GM23248 (cell line): ENCODE data around the gene GLT6D1. TPM values are rescaled to one million over a fixed set of nuclear protein-coding genes. Genes with fewer than 3 reads are reported as not detected.

Source experiments
- DNase-seq: peaks from one replicate; pipeline ENCODE4 v3.0.0-alpha.2; 2015
- H2AFZ ChIP-seq: fragments of 200-600 bp; sonication (generic); 2 replicates; pipeline ENCODE4 v1.6.1; 2016; ENCODE audit warnings: antibody characterized with exemption
- H3F3A ChIP-seq: fragments of 200-600 bp; sonication (generic); 2 replicates; pipeline ENCODE4 v1.6.1; 2016; ENCODE audit warnings: mild to moderate bottlenecking, antibody characterized with exemption, mixed run types; ENCODE audit not compliant: insufficient read depth
- H3K27ac ChIP-seq: fragments of 200-600 bp; sonication (generic); 2 replicates; pipeline ENCODE4 v1.5.1; 2016; ENCODE audit warnings: mild to moderate bottlenecking
- H3K27me3 ChIP-seq: fragments of 200-600 bp; sonication (generic); replicated peaks from 2 replicates; pipeline ENCODE4 v1.6.1; 2016; ENCODE audit warnings: mild to moderate bottlenecking; ENCODE audit not compliant: insufficient read depth
- H3K36me3 ChIP-seq: fragments of 200-600 bp; sonication (generic); 2 replicates; pipeline ENCODE4 v1.6.1; 2016; ENCODE audit warnings: low read depth, mild to moderate bottlenecking
- H3K4me1 ChIP-seq: fragments of 200-600 bp; sonication (generic); 2 replicates; pipeline ENCODE4 v1.6.1; 2016; ENCODE audit warnings: mild to moderate bottlenecking; ENCODE audit not compliant: insufficient read depth
- H3K4me2 ChIP-seq: fragments of 200-600 bp; sonication (generic); one replicate; pipeline ENCODE4 v1.6.1; 2016; ENCODE audit warnings: mild to moderate bottlenecking; ENCODE audit not compliant: unreplicated experiment
- H3K4me3 ChIP-seq: fragments of 200-600 bp; sonication (generic); 2 replicates; pipeline ENCODE4 v1.5.1; 2016; ENCODE audit warnings: mild to moderate bottlenecking
- H3K79me2 ChIP-seq: fragments of 200-600 bp; sonication (generic); 2 replicates; pipeline ENCODE4 v1.6.1; 2016; ENCODE audit warnings: mild to moderate bottlenecking; ENCODE audit not compliant: insufficient read depth
- H3K9ac ChIP-seq: fragments of 200-600 bp; sonication (generic); 2 replicates; pipeline ENCODE4 v1.6.1; 2016; ENCODE audit warnings: mild to moderate bottlenecking
- H3K9me2 ChIP-seq: fragments of 200-600 bp; sonication (generic); 2 replicates; pipeline ENCODE4 v1.6.1; 2016; ENCODE audit warnings: mixed run types, mild to moderate bottlenecking, moderate library complexity; ENCODE audit not compliant: insufficient read depth
- H3K9me3 ChIP-seq: fragments of 200-600 bp; sonication (generic); one replicate; pipeline ENCODE4 v1.6.1; 2017; ENCODE audit warnings: low read depth
- H4K20me1 ChIP-seq: fragments of 200-600 bp; sonication (generic); 2 replicates; pipeline ENCODE4 v1.6.0; 2016; ENCODE audit not compliant: insufficient read depth
- EZH2 ChIP-seq: fragments of 200-600 bp; sonication (generic); IDR thresholded peaks from 2 replicates; pipeline ENCODE4 v1.6.1; 2018; ENCODE audit warnings: antibody characterized with exemption, mild to moderate bottlenecking; ENCODE audit not compliant: insufficient read depth, poor library complexity, severe bottlenecking
- EZH2phosphoT487 ChIP-seq: fragments of 200-600 bp; sonication (generic); IDR thresholded peaks from 2 replicates; pipeline ENCODE4 v1.6.1; 2018; ENCODE audit warnings: antibody characterized with exemption, moderate library complexity, mild to moderate bottlenecking, low read depth; ENCODE audit not compliant: insufficient read depth
- WGBS, 2 experiments: methylation state at CpG; one replicate each; pipeline ENCODE4 v1.1.6; 2015 to 2017; ENCODE audit warnings: low lambda C conversion rate in 2 of 2, low coverage in 1 of 2; ENCODE audit errors: missing lambda C conversion rate in 2 of 2; 5-methylcytosine and 5-hydroxymethylcytosine counted together
- in situ Hi-C: fragments of 300-500 bp; cut with MboI; formaldehyde crosslinking; loops from 2 replicates; pipeline ENCODE4 v1.15.0; 2020
- polyA plus RNA-seq: library from polyadenylated mRNA; unstranded; fragments of >200 nt; fragmentation: Nextera tagmentation; extraction: Ambion mirVana; gene quantifications from 2 replicates; pipeline ENCODE4 v1.2.1, GENCODE V29; 2016
- total RNA-seq: library from RNA; depleted of rRNA; stranded (reverse); fragments of >200 nt; shearing (Covaris generic); gene quantifications from 2 replicates; pipeline ENCODE4 v1.2.3, GENCODE V29; 2014; rRNA removed

GLT6D1 gene
- not detected in 2 replicates for total RNA-seq
- not detected in 2 replicates for polyA plus RNA-seq

- no peaks in the 10 kb centered on the region for H3K79me2 ChIP-seq
- no peaks in the 10 kb centered on the region for H4K20me1 ChIP-seq
- TF ChIP-seq EZH2 (no peak), EZH2phosphoT487 (no peak)
- 17 to 20% methylated on average over 9 of the region's 9 CpGs for WGBS, 2 experiments
- no peaks in the 10 kb centered on the region for H3K9me2 ChIP-seq
- no peak within 1 kb of the TSS for H2AFZ ChIP-seq
- H3K9ac ChIP-seq, result no peak within 1 kb of the TSS
- H3K4me3 ChIP-seq, result no peak within 1 kb of the TSS
- DNase-seq, result no peak
- in situ Hi-C loops, result no loop called here
- H3K4me1 ChIP-seq, result no peaks in the 10 kb centered on the region
- H3K9me3 ChIP-seq, result no peaks in the 10 kb centered on the region
- no peak within 1 kb of the TSS for H3K27ac ChIP-seq
- H3K27me3 ChIP-seq, result peaks cover 3% of the 10 kb centered on the region; the same call in 1 of the 2 replicates
- H3F3A ChIP-seq, result no peaks in the 10 kb centered on the region
- no peak within 1 kb of the TSS for H3K4me2 ChIP-seq
- H3K36me3 ChIP-seq, result no peaks in the 10 kb centered on the region
Measured at GRCh38 chr9:135639196-135639595, at the start of gene GLT6D1. TSS of gene GLT6D1 (minus strand) at chr9:135639540. CDS start at chr9:135639187, 353 bp downstream.

GRCh38 chr9:135689011-135689410, 49.7 kb upstream of the GLT6D1 start:
- in situ Hi-C loops, result no loop called here
- DNase-seq, result no peak
- H3K79me2 ChIP-seq, result no peaks in the 10 kb centered on the region
- TF ChIP-seq EZH2phosphoT487 (no peak), EZH2 (no peak)
- no peaks in the 10 kb centered on the region for H3K4me1 ChIP-seq
- no peak overlapping the region for H2AFZ ChIP-seq
- no peaks in the 10 kb centered on the region for H3K9me3 ChIP-seq
- H4K20me1 ChIP-seq, result no peaks in the 10 kb centered on the region
- no peaks in the 10 kb centered on the region for H3K9me2 ChIP-seq
- WGBS, 2 experiments, result 63 to 69% methylated on average over 10 of the region's 10 CpGs
- H3K27ac ChIP-seq, result no peak overlapping the region
- H3K4me2 ChIP-seq, result no peak overlapping the region
- no peaks in the 10 kb centered on the region; the same call in 1 of the 2 replicates for H3K27me3 ChIP-seq
- no peak overlapping the region for H3K4me3 ChIP-seq
- H3K9ac ChIP-seq, result no peak overlapping the region
- H3F3A ChIP-seq, result no peaks in the 10 kb centered on the region
- H3K36me3 ChIP-seq, result no peaks in the 10 kb centered on the region

GRCh38 chr9:135687216-135687615, 47.9 kb upstream of the GLT6D1 start:
- H3F3A ChIP-seq, result no peaks in the 10 kb centered on the region
- DNase-seq, result no peak
- H4K20me1 ChIP-seq, result no peaks in the 10 kb centered on the region
- H3K4me2 ChIP-seq, result no peak overlapping the region
- H3K9me3 ChIP-seq, result no peaks in the 10 kb centered on the region
- in situ Hi-C loops, result no loop called here
- H3K36me3 ChIP-seq, result no peaks in the 10 kb centered on the region
- H3K9ac ChIP-seq, result no peak overlapping the region
- no peak overlapping the region for H3K4me3 ChIP-seq
- H3K27me3 ChIP-seq, result no peaks in the 10 kb centered on the region
- H3K9me2 ChIP-seq, result no peaks in the 10 kb centered on the region
- no peak overlapping the region for H2AFZ ChIP-seq
- H3K4me1 ChIP-seq, result no peaks in the 10 kb centered on the region
- H3K27ac ChIP-seq, result no peak overlapping the region
- H3K79me2 ChIP-seq, result no peaks in the 10 kb centered on the region
- WGBS, 2 experiments, result 62 to 66% methylated on average over 9 to 15 of the region's 15 CpGs
- TF ChIP-seq EZH2 (no peak), EZH2phosphoT487 (no peak)

GRCh38 chr9:135684691-135685090, 45.4 kb upstream of the GLT6D1 start:
- Histone ChIP-seq H3K4me1 (no peaks in the 10 kb centered on the region), H3K27ac (no peak overlapping the region), H3K9ac (no peak overlapping the region), H3K9me2 (no peaks in the 10 kb centered on the region), H4K20me1 (no peaks in the 10 kb centered on the region), H3F3A (no peaks in the 10 kb centered on the region), H3K9me3 (no peaks in the 10 kb centered on the region), H3K79me2 (no peaks in the 10 kb centered on the region), H3K4me2 (no peak overlapping the region), H2AFZ (no peak overlapping the region), H3K27me3 (no peaks in the 10 kb centered on the region), H3K36me3 (no peaks in the 10 kb centered on the region), H3K4me3 (no peak overlapping the region)
- in situ Hi-C loops, result no loop called here
- 34 to 37% methylated on average over 16 to 17 of the region's 17 CpGs for WGBS, 2 experiments
- DNase-seq, result no peak
- no peak for TF ChIP-seq EZH2phosphoT487
- no peak for TF ChIP-seq EZH2

- H3K9me3 ChIP-seq, result no peaks in the 10 kb centered on the region
- no peaks in the 10 kb centered on the region for H3K9me2 ChIP-seq
- DNase-seq, result no peak
- no peak overlapping the region for H3K27ac ChIP-seq
- WGBS, 2 experiments, result 48% methylated on average over 8 to 14 of the region's 15 CpGs
- H3K27me3 ChIP-seq, result no peaks in the 10 kb centered on the region
- H3K4me1 ChIP-seq, result no peaks in the 10 kb centered on the region
- H4K20me1 ChIP-seq, result no peaks in the 10 kb centered on the region
- H2AFZ ChIP-seq, result no peak overlapping the region
- no peak overlapping the region for H3K4me2 ChIP-seq
- H3K79me2 ChIP-seq, result no peaks in the 10 kb centered on the region
- no peaks in the 10 kb centered on the region for H3F3A ChIP-seq
- H3K4me3 ChIP-seq, result no peak overlapping the region
- H3K36me3 ChIP-seq, result no peaks in the 10 kb centered on the region
- TF ChIP-seq EZH2 (no peak), EZH2phosphoT487 (no peak)
- no peak overlapping the region for H3K9ac ChIP-seq
- in situ Hi-C loops, result no loop called here
Measured at GRCh38 chr9:135683401-135684034, 44.2 kb upstream of the GLT6D1 start.
